ENCODE data around the gene DIS3L2.

DNA sequence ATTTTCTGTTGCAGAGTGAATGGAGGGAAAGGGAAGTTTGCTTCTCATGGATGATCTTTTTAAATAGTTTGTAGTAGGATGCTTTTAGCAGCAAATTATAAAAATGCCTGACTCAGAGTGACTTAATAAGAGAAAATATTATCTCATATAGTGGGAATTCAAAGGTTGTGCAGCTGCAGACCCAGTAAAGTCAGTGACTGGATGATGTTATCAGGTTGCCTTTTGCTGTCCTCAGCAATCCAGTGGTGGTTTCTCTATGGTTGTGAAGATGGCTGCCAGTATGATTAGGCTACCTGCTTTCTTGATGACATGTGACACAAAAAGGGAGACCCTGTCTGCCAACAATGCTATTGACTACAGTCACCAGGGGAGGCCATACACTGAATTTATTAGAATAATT is 184.8 kb downstream of the DIS3L2 start:
- TF ChIP-seq POLR2A (IDR thresholded peaks at IDR 0.05; ENCODE audit: low read depth, low read length) = no peak
- no peak for TF ChIP-seq TAF1 (IDR thresholded peaks at IDR 0.05; ENCODE audit: borderline replicate concordance, low read depth, low read length)
- no peak for TF ChIP-seq POLR2AphosphoS5 (IDR thresholded peaks at IDR 0.05; ENCODE audit: low read depth, low read length)

Measured in GM12892 (cell line).